SIG-M5 treated with dmso at 0.1 percent for 504 hours (cell line): Measurements from ENCODE around the gene TTF2.

Experiments
- DNase-seq: peaks from one replicate; lab custom pipeline; 2025; ENCODE audit not compliant: unreplicated experiment; lab: John Stamatoyannopoulos, UW

TTF2 gene

DNA sequence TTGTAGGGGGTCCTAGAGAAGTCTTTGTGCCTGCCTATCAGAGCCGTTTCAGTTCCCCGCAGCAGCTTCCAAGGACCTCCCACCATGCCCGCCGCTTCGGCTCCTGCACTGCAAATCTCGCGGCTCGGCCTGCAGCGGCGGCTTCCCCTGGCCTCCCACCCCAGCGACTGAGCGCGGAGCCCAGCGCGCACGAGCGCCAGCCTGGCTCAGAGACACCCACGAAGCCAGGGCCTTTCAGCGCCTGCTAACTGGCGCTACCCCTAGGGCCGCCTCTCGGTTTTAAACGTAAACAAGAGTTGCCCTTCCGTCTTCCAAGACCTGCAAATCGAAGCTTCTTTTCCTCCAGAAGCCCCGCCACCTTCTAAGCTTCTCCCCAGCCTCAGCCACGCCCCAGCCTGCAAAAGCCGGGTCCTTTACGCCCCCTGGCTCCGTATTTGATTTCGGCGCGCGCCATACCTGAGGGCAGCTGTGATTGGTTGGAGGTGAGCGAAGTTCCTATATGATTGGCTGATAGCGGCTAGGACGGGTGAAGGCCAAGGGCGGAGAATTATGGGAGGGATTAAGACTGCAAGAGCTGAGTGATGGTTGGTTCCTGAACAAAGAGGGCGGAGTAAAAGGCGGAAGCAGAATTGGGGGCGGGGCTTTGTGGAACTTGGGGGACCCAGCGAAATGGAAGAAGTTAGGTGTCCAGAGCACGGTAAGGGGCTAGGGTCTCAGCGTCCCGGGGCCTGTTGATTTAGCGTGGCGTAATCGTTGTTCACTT is at the start of gene TTF2:
TTF2 (plus strand) TSS at position 649 of the 763 bp plus-strand sequence; CDS start at position 670, 21 bp downstream.
- DNase-seq, result peak; percentile 100

DNA sequence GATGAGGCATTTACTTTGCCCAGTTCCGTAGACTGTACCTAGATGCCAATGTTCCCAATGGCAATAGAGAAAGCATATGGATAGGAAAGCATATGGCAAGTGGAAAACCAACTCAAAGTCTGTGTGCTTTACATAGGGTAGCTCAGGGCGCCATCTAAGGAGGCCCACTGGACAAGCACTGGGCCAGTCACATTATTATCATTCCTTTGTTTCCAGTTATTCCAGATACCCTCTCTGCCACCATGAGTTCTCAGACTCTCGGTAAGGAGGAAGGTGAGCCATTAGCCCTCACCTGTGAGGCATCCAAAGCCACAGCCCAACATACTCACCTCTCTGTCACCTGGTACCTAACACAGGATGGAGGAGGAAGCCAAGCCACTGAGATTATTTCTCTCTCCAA is 48.8 kb upstream of the TTF2 start:
- DNase-seq, result no peak

DNA sequence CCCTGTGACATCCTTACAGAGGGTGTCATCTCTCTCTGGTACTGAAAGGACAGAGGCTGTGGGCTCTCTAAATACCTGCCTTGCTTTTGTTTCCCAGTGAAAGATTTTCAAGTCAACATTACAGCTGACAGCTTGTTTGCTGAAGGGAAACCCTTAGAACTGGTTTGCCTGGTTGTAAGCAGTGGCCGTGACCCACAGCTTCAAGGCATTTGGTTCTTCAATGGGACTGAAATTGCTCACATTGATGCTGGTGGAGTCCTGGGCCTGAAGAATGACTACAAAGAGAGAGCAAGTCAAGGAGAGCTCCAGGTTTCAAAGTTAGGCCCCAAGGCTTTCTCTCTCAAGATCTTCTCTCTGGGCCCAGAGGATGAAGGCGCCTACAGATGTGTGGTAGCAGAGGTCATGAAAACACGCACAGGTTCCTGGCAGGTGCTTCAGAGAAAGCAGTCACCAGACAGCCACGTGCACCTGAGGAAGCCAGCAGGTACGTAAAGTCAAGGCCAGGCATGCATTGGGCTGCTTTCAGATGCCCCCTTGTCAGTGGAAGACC is 46.7 kb upstream of the TTF2 start:
- DNase-seq, result peak; percentile 78

DNA sequence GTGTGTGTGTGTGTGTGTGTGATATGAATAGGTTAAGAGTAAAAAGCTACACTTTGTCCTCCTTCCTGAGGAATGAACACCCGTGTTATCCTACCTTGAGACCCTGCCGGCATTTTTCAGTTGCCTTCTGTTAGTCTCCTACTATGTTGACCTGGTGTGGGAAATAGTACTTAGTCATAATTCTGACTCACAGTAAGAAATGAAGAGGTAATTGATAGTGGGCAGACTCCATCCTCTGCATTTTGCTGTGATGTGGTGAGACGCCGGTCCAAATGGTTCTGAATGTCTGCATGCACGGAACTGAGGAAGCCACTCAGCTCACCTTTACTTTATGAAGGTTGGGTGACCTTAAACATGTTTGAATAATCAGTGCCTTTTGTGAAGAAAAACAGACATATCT is 45.9 kb upstream of the TTF2 start:
- DNase-seq, result no peak

DNA sequence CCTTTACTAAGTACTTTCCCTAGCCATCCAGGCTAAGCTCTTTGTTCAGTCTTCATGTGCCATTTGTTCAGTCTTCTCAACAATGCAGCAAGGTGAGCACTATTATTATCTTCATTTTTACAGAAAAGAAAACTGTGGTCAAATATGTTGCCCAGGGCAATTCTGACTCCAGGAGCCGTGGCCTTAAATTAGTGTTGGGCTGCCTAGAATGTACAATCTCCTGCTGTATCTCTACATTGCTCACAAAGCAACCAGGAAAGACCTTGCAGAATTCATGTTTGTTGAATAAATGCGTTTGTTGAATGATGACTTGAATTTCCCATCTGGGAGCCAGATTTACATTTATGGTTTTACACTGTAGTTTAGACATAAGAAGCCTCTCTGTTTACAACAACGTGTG is 44.4 kb upstream of the TTF2 start:
- no peak for DNase-seq

DNA sequence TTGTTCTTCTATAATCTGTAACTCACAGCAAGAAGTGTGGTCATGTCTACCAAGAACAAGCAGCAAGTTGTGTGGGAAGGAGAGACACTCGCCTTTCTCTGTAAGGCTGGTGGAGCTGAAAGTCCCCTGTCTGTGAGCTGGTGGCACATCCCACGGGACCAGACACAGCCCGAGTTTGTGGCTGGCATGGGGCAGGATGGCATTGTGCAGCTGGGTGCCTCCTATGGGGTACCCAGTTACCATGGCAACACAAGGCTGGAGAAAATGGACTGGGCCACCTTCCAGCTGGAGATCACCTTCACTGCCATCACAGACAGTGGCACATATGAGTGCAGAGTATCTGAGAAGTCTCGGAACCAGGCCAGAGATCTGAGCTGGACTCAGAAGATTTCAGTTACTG is 43.1 kb upstream of the TTF2 start:
- no peak for DNase-seq

DNA sequence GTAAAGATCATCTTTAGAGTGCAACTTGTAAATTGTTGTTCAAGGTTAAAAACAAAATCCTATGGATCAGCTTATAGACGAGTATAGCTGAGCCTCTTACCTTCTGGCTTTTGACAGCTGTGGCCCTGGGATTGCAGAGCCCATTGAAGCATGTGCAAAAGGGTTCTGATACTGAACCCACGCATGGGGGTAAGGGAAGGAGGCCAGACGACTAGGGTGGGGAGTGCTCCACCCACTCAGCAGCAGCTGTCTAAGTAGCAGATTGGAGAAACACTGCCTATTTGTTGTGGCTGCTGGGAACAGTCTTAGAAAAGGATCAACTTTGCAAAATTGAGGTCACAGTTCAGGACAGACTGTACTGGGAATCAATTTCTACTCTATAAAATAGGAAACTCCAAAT is 42.5 kb upstream of the TTF2 start:
- no peak for DNase-seq

DNA sequence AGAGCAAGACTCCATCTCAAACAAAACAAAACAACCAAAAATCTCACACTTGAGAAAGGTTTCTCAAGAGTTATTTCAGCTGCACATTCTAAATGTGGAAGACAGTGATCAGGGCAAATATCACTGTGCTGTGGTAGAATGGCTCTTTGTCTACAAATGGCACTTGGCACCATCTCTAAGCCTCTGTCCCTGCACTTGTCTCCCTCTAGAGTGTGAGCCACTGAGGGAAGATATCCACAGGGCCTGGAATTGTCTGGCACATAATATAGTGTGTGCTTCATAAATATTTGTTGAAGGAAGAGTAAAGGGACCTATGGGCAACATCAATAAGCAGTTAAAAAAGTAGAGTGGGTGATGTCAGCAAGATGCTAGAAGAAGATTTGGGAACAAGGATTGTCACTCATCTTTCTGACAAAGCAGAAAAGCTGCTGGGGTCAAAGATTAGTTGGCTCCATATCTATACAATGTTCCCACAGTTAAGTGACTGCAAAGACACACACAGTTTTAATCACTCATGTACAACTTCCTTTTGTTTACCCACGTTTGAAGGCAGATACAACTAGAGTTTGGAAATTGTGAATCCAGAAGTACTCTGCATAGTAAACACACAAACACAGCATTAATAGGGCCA is 39.5 kb upstream of the TTF2 start:
- no peak for DNase-seq

DNA sequence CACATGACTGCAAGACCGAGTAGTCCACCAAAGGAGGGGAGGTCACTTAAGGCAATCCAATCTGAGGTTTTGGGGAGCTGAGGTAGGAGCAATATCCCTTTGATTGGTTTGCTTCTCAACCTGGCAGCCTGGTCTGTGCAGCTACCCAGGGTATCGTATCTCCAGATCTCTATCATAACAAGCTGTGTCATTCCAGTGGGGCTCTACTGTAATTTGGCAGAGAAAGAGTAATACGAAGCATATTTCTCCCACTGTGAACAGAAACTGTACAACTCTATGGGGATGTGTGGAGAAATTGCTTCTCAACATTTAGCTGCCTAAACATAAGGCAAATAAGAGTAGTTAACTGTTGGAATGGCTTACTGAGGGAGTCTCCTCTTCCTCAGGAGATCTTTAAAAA is 38.0 kb upstream of the TTF2 start:
- DNase-seq, result no peak

DNA sequence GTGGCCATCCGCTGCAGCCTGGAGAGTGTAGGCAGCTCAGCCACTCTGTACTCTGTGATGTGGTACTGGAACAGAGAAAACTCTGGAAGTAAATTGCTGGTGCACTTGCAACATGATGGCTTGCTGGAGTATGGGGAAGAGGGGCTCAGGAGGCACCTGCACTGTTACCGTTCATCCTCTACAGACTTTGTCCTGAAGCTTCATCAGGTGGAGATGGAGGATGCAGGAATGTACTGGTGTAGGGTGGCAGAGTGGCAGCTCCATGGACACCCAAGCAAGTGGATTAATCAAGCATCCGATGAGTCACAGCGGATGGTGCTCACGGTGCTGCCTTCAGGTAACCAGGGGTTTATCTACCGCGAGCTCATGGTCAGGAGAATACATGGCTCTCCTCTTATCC is 34.6 kb upstream of the TTF2 start:
- no peak for DNase-seq

DNA sequence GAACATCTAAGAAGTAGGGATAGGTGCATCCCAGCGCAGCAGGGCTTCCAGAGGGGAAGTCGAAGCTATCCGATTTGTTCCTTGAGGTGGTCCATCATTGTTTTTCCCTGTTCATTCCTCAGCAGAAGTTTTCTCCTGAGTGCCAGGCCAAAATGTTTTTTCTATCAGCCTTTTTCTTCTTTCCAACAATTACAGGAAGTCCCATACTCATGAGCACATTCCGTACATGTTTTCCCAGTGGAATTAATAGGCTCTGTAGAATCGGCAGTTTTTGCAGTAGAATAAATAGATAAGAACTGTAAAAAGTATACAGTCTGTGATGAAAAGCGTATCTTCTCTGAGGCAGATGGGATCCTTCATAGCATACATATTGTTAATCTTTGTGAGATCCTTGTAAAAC is 33.8 kb upstream of the TTF2 start:
- DNase-seq, result no peak

DNA sequence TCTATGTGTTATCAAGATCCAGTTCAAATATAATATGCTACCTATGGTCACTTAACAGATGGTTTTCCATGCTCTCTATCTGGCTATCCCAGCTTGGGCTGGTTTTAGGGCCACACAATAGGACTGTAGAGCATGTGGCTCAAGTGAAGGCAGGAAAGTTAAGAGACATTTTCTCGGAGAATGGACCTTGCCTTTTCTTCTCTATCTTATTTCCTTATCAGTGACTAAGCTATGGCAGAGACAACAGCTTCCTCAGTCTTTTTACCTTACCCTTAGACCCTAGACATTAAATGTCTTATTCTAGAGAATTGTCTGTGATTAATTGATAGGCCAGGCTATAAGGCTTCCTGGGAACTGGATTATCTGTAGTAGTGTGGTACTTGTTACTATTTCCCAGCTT is 30.4 kb upstream of the TTF2 start:
- DNase-seq, result no peak

DNA sequence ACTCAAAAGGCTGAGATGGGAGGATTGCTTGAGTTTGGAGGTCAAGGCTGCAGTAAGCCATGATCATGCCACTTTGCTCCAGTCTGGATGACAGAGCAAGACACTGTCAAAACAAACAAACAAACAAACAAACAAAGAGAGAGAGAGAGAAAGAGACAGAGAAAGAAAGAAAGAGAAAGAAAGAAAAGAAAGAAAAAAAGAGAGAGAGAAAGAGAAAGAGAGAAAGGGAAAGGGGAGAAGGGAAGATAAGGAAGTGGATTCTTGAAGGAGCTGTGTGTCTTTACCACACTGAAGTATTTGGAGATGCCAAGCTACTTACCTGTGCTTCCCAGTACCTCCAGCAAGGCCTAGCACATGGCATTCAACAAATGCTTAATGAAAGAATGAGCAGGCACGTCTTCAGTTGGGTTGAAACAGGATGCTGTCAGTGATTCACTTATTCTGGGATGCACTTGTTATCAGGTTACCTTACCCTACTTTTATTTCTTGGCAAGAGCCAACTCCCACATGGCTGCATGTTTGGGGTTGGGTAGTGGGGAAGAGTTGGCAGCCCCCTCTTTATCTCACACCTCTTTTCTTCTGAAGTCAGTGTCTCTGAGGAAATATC is 29.8 kb upstream of the TTF2 start:
- no peak for DNase-seq

DNA sequence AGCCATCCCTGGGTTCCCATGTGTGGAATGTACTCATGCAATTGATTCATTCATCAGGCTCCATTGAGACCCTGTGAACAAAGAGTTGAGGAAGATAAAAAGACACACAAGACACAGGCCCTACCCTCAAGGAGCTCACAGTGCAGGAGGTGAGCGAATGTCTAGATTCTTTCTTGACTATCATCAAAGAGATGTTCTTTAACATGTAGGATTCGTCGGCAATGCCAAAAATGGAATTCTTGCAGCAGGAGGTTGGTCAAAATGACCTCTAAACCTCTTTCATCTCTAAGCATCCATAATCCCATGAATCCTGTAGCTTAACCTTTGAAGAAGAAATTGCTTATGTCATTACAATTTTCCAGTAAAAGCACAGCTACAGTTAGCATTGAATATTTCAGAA is 27.9 kb upstream of the TTF2 start:
- DNase-seq, result no peak

DNA sequence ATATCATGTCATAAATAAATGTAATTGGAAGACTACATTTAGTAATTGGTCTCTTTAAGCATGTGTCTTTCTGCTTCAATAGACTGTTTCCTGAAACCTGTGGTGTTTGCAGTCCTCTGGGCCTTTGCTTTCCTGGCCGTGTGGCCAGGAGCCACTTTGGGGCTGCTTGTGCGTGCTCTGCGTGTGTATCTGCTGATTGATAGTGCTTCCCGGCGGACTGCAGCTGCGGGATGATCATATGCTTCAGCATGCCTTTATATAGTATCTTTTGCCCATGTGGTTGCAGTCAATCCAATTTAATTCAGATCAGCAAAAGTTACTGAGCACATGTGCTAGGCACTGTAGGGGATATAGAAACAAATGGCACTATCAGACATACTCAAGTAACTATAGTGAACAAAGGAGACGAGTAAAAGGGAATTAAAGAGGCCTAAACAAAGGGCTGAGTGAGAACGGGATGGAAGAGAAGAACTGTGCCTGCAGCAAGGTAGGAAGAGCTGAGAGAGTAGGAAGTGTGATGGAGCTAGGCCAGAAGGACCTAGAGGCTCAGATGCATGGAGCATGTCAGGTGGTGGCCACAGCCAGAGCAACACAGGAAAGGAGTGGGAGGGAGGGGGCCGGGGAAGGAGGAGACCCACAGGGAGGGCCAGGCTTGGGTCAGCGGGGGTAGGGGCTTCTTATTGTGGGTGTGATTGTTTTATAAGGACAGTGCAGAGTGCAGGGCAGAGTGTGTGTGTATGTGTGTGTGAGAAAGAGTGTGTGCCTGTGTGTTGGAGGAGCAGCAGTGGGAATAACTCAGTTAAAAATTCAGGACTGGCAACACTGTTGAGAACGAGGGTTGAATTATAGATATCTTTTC is 27.2 kb upstream of the TTF2 start:
- DNase-seq, result no peak

DNA sequence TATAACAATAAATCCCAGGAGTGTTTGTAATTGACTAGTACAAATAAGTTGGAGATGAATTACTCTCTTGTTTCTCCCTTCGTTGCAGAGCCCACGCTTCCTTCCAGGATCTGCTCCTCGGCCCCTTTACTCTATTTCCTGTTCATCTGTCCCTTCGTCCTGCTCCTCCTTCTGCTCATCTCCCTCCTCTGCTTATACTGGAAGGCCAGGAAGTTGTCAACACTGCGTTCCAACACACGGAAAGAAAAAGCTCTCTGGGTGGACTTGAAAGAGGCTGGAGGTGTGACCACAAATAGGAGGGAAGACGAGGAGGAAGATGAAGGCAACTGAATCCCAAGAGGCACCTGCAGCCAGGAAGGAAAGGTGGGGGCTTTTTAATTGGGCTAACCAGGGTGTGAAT is 26.4 kb upstream of the TTF2 start:
- DNase-seq, result no peak

DNA sequence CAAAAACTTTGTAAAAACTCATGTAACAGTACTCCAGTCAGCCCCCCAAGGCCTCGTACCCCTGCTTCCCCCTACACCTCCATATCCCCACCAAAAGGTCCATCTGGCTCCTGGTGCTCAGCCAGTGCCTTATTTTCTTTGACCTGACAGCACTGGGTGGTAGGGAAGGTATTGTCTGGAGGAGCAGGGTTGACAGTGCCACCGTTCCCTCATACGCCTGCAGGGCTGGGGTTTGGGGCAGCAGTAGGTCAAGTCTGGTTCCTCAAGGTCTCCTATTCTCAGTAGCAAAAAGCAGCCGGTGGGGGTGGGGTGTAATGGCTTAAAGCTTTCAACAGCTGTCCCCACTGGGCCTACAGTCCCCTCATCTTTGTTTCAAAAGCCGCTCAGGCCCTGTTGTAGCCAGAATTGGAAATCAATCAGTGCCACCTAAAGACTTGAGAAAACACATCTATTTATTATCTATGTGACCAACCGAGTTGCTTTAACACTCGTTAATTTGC is 25.3 kb upstream of the TTF2 start:
- no peak for DNase-seq

DNA sequence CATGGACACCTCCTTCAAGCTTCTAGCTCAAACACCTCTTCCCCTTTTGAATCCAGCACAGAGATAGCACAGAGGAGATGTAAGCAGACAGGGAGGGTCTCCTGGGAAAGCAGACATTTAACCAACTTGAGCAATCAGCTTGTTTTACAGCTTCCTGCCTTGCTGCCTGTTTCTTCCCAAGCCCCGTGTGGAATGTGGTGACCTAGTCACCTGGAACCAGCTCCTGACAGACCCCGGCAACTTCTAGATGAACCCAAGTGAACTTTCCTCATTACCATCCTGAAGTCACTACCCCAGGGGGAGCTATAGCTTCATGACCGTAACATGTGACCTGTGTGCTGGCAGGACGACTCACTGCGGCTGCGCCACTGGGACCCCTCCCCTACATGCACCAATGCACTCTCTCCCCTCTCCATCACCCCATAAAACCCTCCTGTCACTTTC is 24.1 kb upstream of the TTF2 start:
- DNase-seq, result no peak

DNA sequence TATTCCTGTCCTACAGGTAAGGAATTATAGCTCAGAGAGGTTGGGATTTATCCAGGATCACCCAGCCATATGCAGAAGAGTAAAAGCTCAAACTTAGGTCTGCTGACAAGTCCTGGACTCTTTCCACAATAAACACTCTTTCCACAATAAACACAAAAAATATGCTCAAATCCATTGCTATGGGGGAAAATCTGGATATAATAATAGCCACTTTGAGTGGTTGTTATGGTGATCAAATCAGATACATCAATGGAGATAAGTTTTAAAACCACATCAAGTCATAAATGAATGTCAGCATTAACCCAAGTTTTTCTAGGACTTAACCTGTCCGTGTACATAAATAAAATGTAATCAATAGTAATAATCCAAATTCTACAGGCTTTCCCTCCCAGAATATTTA is 22.3 kb upstream of the TTF2 start:
- no peak for DNase-seq

DNA sequence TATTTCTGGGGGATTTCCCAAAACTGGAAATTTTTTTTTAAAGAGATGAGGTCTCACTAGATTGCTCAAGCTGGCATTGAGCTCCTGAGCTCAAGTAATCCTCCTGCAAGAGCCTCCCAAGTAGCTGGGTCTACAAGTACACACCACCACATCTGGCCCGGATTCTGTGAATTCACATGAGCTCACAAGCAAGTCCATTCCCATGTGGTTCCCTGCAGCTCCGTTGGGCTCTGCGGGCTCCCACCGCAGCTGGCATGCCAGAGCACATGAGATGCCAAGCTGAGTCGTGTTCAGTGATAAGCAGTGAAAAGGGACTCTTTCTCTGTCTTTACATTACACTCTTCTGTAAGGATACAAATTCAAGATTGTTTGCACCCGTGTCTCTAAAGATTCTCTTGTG is 21.9 kb upstream of the TTF2 start:
- DNase-seq, result no peak

DNA sequence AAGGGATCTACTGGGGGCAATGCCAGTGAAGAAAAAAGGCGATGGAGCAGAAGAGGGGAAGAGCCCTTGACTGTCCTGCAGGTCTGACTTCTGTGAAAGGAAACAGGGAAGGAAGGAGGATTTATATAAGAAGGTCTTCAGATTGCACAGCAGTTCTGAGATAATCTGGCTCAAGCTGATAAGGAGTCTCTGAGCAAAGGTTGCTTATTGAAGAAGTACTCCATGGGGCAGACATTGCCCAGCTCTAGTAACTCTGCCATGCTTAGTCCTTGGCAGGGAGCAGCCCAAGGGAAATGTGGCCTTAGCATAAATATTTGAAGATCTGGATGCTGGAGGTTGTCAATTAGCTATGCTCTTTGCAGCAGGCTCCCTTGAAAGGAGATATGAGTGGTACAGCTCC is 15.9 kb upstream of the TTF2 start:
- DNase-seq, result no peak
